ENCODE results near the gene BCL11B.

DNA sequence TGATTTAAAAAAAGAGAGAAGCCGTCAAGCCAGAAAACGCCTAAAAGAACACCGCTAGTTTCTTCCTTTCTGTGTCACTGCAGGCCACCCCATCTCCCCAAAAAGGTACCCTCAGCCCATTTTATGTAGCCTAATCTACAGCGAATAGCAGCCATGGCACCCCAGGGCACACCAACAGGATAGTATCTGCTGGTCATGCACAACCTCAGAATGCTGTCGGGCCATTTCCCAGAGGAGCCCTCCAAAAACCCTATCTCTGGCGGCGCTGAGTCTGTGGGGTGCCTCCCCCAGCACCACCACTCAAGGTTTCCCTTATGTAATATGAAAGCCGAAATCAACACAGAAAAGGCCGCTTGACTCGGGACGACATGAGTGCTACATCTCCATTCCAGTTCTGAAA lies 98.9 kb downstream of the BCL11B start:
- TF ChIP-seq GATA2 (IDR thresholded peaks at IDR 0.05; ENCODE audit: low read depth, low read length) (no peak), GATA3 (IDR thresholded peaks at IDR 0.05; ENCODE audit: low read depth, low read length) (no peak)

All from SH-SY5Y (cell line).